NT2/D1 (cell line): ENCODE data around the gene TRIM47.

Experiments
- YY1 ChIP-seq: IDR thresholded peaks from 2 replicates; pipeline ENCODE4 v1.6.1; 2011; ENCODE audit not compliant: insufficient read length, insufficient read depth
- ZNF274 ChIP-seq: IDR thresholded peaks from 2 replicates; pipeline ENCODE4 v1.6.1; 2011; ENCODE audit warnings: mild to moderate bottlenecking, low read depth, low read length

DNA sequence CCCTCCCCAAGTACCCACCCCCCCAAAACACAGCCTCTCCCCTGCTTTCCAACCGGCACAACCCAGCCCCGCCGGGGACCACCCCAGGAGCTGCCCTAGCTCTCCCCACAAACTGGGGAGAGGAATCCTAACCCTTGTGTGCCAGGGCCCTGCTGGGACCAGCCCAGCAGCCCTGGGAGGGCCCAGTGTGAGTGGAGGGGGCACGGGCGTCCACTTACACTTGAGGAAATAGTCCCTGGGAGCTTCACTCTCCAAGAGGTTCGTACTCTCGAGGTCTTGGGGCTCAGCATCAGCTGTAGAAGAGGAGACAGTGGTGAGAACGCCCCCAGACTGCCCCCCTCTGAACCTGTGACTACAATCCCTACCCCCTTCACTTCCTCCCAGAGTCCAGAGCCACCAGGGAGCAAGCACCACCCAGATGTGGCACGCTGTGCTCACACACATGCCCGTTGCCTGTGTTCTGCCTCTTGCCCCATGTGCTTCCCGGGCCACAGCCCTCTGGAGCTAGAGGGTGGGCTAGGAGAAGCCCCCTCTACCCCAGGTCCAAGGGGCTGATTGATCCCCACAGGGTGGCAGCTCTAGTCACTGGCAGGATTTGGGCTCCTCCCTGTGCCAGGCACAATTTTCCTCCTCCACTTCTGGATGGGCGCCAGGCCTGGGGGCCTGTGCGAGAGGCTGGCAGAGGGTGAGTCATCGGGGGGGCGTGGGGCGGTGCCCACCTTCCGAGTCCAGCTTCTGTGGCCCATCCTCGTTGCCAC lies 3.0 kb downstream of the TRIM47 start:
- TF ChIP-seq YY1 (no peak), ZNF274 (no peak)
